ENCODE results near the gene STXBP3.

- TF ChIP-seq CTCF (conservative IDR thresholded peaks at IDR 0.05 in 1 of 2, IDR thresholded peaks at IDR 0.05 in 1 of 2; ENCODE audit: extremely low read depth in 1 of 2, insufficient read depth in 1 of 2, low read depth in 1 of 2, low read length in 2 of 2) (peak; percentile 62 to 80), EZH2 (IDR thresholded peaks at IDR 0.05; ENCODE audit: borderline replicate concordance, low read length) (no peak)
These were observed 81.8 kb downstream of the STXBP3 start for GRCh38 chr1:108828074-108828961.
